ENCODE measurements around the gene LCLAT1.

LCLAT1 gene

GRCh38 chr2:30484995-30485394 lies 37.9 kb downstream of the LCLAT1 start:
- TF ChIP-seq CTCF (IDR thresholded peaks at IDR 0.05; ENCODE audit: low read depth, low read length, missing control alignments), result no peak
- no peak overlapping the region for H3K4me3 ChIP-seq (ENCODE audit: low read depth, low read length)
- no peak for DNase-seq (ENCODE audit: low read depth)

GRCh38 chr2:30486655-30487054 lies 39.6 kb downstream of the LCLAT1 start:
- H3K4me3 ChIP-seq (ENCODE audit: low read depth, low read length), result no peak overlapping the region
- DNase-seq (ENCODE audit: low read depth), result no peak
- no peak for TF ChIP-seq CTCF (IDR thresholded peaks at IDR 0.05; ENCODE audit: low read depth, low read length, missing control alignments)

- no peak for DNase-seq (ENCODE audit: low read depth)
- no peak for TF ChIP-seq CTCF (IDR thresholded peaks at IDR 0.05; ENCODE audit: low read depth, low read length, missing control alignments)
- H3K4me3 ChIP-seq (ENCODE audit: low read depth, low read length), result no peak overlapping the region
Observed at GRCh38 chr2:30487603-30488002, 40.6 kb downstream of the LCLAT1 start.

GRCh38 chr2:30488012-30488659 lies 41.1 kb downstream of the LCLAT1 start:
- H3K4me3 ChIP-seq (ENCODE audit: low read depth, low read length), result no peak overlapping the region
- DNase-seq (ENCODE audit: low read depth), result no peak
- TF ChIP-seq CTCF (IDR thresholded peaks at IDR 0.05; ENCODE audit: low read depth, low read length, missing control alignments), result no peak

- no peak for DNase-seq (ENCODE audit: low read depth)
- TF ChIP-seq CTCF (IDR thresholded peaks at IDR 0.05; ENCODE audit: low read depth, low read length, missing control alignments), result no peak
- H3K4me3 ChIP-seq (ENCODE audit: low read depth, low read length), result no peak overlapping the region
Observed at GRCh38 chr2:30491225-30491624, 44.2 kb downstream of the LCLAT1 start.

DNA sequence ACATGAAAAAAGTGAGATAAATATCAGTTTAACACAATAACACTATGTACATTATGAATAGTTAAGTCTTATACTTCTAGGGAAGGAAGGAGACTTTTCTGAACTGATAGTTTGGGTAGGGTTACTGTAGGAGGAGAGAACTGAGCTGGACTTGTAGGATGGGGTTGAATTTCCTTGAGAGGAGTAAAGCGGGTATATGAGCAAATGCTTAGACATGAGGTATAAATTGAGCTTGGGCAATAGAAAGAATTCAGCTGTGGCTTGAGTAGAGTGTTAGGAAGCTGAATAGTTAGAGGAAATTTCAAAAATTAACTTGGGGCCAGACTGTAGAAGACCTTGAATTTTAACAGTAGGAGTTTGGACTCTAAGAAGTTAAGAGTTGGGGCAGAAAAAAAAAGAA lies 45.1 kb downstream of the LCLAT1 start:
- no peak for DNase-seq (ENCODE audit: low read depth)
- H3K4me3 ChIP-seq (ENCODE audit: low read depth, low read length), result no peak overlapping the region
- TF ChIP-seq CTCF (IDR thresholded peaks at IDR 0.05; ENCODE audit: low read depth, low read length, missing control alignments), result no peak

DNA sequence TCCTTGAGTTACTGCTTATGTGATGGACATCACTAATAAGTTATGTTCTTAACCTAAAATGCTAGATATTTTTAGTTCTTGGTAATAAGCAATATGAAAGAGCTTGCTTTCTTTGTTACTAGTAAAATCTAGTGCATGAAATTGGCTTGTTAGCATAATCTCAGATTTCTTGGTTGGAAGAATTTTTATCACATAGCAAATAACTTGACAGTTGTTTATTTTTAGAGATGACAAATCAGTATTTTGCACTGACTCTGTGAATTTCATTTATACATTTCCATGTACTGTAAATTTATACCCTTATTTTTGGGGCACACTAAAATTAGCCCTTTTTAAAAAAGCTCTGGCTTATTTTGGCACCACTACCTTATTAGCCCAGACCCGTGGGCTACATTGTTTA lies 45.6 kb downstream of the LCLAT1 start:
- DNase-seq (ENCODE audit: low read depth), result no peak
- no peak overlapping the region for H3K4me3 ChIP-seq (ENCODE audit: low read depth, low read length)
- TF ChIP-seq CTCF (IDR thresholded peaks at IDR 0.05; ENCODE audit: low read depth, low read length, missing control alignments), result no peak

Data from GM12864 (cell line).